K562 (cell line): Measurements from ENCODE around the gene UHRF1. TPM values are rescaled to one million over a fixed set of nuclear protein-coding genes. Genes with fewer than 3 reads are reported as not detected.

Experiments
- ATAC-seq: fragments of 200-7000 bp; cut with Tn5 transposase; 3 replicates; pipeline ENCODE4 v1.9.1; 2020; ENCODE audit warnings: moderate library complexity
- Bru-seq: library from RNA; stranded (reverse); fragments of 400-500 nt; gene quantifications from one replicate; lab custom pipeline; 2021; lab: Mats Ljungman, UMichigan
- BruChase-seq, 2 experiments: library from RNA; stranded (reverse); fragments of 400-500 nt; gene quantifications; one replicate each; lab custom pipeline; 2021; lab: Mats Ljungman, UMichigan
- BruUV-seq: library from RNA; stranded (reverse); fragments of 400-500 nt; replicated peaks from 2 replicates; lab custom pipeline; 2021; lab: Mats Ljungman, UMichigan
- CTCF ChIA-PET: fragments of 300-600 bp; formaldehyde crosslinking; extraction: SDS; loops from one replicate; lab custom pipeline; 2021; ENCODE audit warnings: low intra/inter-chr PET ratio; lab: Yijun Ruan, JAX
- POLR2A ChIA-PET: fragments of 300-600, 350-650 bp; sonication (Branson Sonifier 250); formaldehyde crosslinking; extraction: SDS; loops from one replicate; lab custom pipeline; 2021; ENCODE audit warnings: antibody characterized with exemption, inconsistent platforms; lab: Yijun Ruan, JAX
- DNase-seq, 4 experiments: peaks; one replicate each; pipeline versions ENCODE4 v3.0.0 to v3.0.0-alpha.2; 2011 to 2018; ENCODE audit warnings: low spot score in 3 of 4, mixed read lengths in 3 of 4; ENCODE audit errors: extremely low read depth in 1 of 4
- FAIRE-seq: peaks from 2 replicates; lab custom pipeline; 2011; peaks lifted over from hg19 to GRCh38; lab: Jason Lieb, UNC
- H2AFZ ChIP-seq: 2 replicates; pipeline ENCODE4 v1.6.0; 2011; ENCODE audit warnings: low read depth, low read length, control low read depth, inconsistent platforms
- H3K27ac ChIP-seq: fragments of 200-600 bp; 3 replicates; pipeline ENCODE4 v1.8.0; 2011; ENCODE audit warnings: low read depth, mild to moderate bottlenecking, control low read depth, inconsistent platforms, low read length, moderate library complexity, mixed read lengths; ENCODE audit errors: extremely low read depth
- H3K27me3 ChIP-seq, 2 experiments: fragments of 300-600 bp in 1 of 2; 2 replicates in 1 of 2; 3 replicates in 1 of 2; pipeline versions ENCODE4 v1.6.0 to v1.8.0; 2011; ENCODE audit warnings: inconsistent platforms in 2 of 2, low read length in 2 of 2, mild to moderate bottlenecking in 1 of 2, mixed read lengths in 1 of 2, moderate library complexity in 1 of 2; ENCODE audit not compliant: control insufficient read depth in 2 of 2, insufficient read depth in 2 of 2
- H3K36me3 ChIP-seq: fragments of 300-600 bp; 3 replicates; pipeline ENCODE4 v1.8.0; 2011; ENCODE audit warnings: mild to moderate bottlenecking, low read length, inconsistent platforms; ENCODE audit not compliant: control insufficient read depth, insufficient read depth
- H3K4me1 ChIP-seq, 2 experiments: fragments of 200-600 bp in 1 of 2; replicated peaks in 1 of 2; 2 replicates in 1 of 2; 3 replicates in 1 of 2; pipeline versions ENCODE4 v1.5.1 to v1.8.0; 2011; ENCODE audit warnings: inconsistent platforms in 2 of 2, low read length in 2 of 2, mild to moderate bottlenecking in 1 of 2, mixed read lengths in 1 of 2, moderate library complexity in 1 of 2; ENCODE audit not compliant: control insufficient read depth in 2 of 2, insufficient read depth in 2 of 2
- H3K4me2 ChIP-seq: 2 replicates; pipeline ENCODE4 v1.6.1; 2011; ENCODE audit warnings: low read length, control low read depth, inconsistent platforms, mixed read lengths; ENCODE audit not compliant: insufficient read depth
- H3K4me3 ChIP-seq: fragments of 200-600 bp; sonication (generic), shearing (Covaris generic); 2 replicates; pipeline ENCODE4 v1.5.1; 2016; ENCODE audit warnings: control low read depth, inconsistent platforms
- H3K79me2 ChIP-seq: fragments of 200-600 bp; 3 replicates; pipeline ENCODE4 v1.8.0; 2011; ENCODE audit warnings: low read length, inconsistent platforms; ENCODE audit not compliant: control insufficient read depth, insufficient read depth
- H3K9ac ChIP-seq, 2 experiments: 2 replicates each; pipeline versions ENCODE4 v1.6.0 to v1.6.1; 2011; ENCODE audit warnings: low read depth in 2 of 2, low read length in 2 of 2, control low read depth in 1 of 2, inconsistent platforms in 1 of 2, mild to moderate bottlenecking in 1 of 2, mixed read lengths in 1 of 2; ENCODE audit not compliant: insufficient read depth in 1 of 2
- H3K9me1 ChIP-seq: one replicate; pipeline ENCODE4 v1.6.0; 2011; ENCODE audit warnings: inconsistent platforms, mild to moderate bottlenecking, low read length, moderate library complexity; ENCODE audit not compliant: control insufficient read depth, insufficient read depth
- H3K9me3 ChIP-seq: replicated peaks from 2 replicates; pipeline ENCODE4 v1.5.1; 2011; ENCODE audit warnings: low read depth, low read length, inconsistent platforms; ENCODE audit not compliant: control insufficient read depth, insufficient read depth
- H4K20me1 ChIP-seq: replicated peaks from 2 replicates; pipeline ENCODE4 v1.6.1; 2011; ENCODE audit warnings: low read length, inconsistent platforms, mixed read lengths; ENCODE audit not compliant: control insufficient read depth, insufficient read depth
- DNMT1 ChIP-seq: fragments of 450-650 bp; IDR thresholded peaks from 2 replicates; pipeline ENCODE4 v1.6.1; 2016; ENCODE audit warnings: antibody characterized with exemption, mild to moderate bottlenecking
- ELF1 ChIP-seq: fragments of 200-800 bp; sonication (Bioruptor generic); IDR thresholded peaks from 2 replicates; pipeline ENCODE4 v1.6.1; 2016; ENCODE audit warnings: missing genetic modification characterization, missing compliant biosample characterization
- EP400 ChIP-seq: fragments of 450-650 bp; IDR thresholded peaks from 2 replicates; pipeline ENCODE4 v1.6.1; 2017; ENCODE audit warnings: antibody characterized with exemption, mild to moderate bottlenecking, moderate library complexity
- FOSL1 ChIP-seq: fragments of 200-800 bp; sonication (Bioruptor generic); conservative IDR thresholded peaks from 2 replicates; pipeline ENCODE4 v1.6.1; 2016; ENCODE audit warnings: missing genetic modification characterization, missing compliant biosample characterization
- GTF2F1 ChIP-seq: IDR thresholded peaks from 2 replicates; pipeline ENCODE4 v1.6.1; 2011; ENCODE audit warnings: low read depth, low read length, improper control_type of control experiment
- HMG20A ChIP-seq: fragments of 450-650 bp; formaldehyde crosslinking; conservative IDR thresholded peaks from 2 replicates; pipeline ENCODE4 v1.4.0; 2020; ENCODE audit warnings: mild to moderate bottlenecking, mixed read lengths
- NFE2L1 ChIP-seq: fragments of 450-650 bp; IDR thresholded peaks from 2 replicates; pipeline ENCODE4 v1.6.1; 2016; ENCODE audit warnings: missing genetic modification characterization, low read depth, mild to moderate bottlenecking, missing compliant biosample characterization, moderate library complexity, borderline replicate concordance
- STAT5B ChIP-seq: fragments of 250-450 bp; sonication (Bioruptor Pico); IDR thresholded peaks from 2 replicates; pipeline ENCODE4 v1.8.0; 2021; ENCODE audit warnings: mild to moderate bottlenecking, inconsistent platforms
- TARDBP ChIP-seq: fragments of 450-650 bp; IDR thresholded peaks from 2 replicates; pipeline ENCODE4 v1.6.1; 2016
- YBX1 ChIP-seq: fragments of 450-650 bp; IDR thresholded peaks from 2 replicates; pipeline ENCODE4 v1.7.1; 2016; ENCODE audit warnings: mild to moderate bottlenecking
- ZNF140 ChIP-seq: fragments of 250-450 bp; sonication (Bioruptor Pico); IDR thresholded peaks from 2 replicates; pipeline ENCODE4 v1.8.0; 2021; ENCODE audit warnings: moderate library complexity, mild to moderate bottlenecking, inconsistent platforms
- WGBS: fragments of 100-300 bp; shearing (Covaris generic); methylation state at CpG from one replicate; pipeline ENCODE4 v1.1.6; 2016; ENCODE audit warnings: low coverage, mixed read lengths; ENCODE audit not compliant: insufficient coverage; ENCODE audit errors: missing lambda C conversion rate; 5-methylcytosine and 5-hydroxymethylcytosine counted together
- in situ Hi-C: fragments of 300-500 bp; cut with MboI; formaldehyde crosslinking; loops from 4 replicates; pipeline ENCODE4 v1.15.0; 2018; ENCODE audit warnings: inconsistent platforms, mixed read lengths
- intact Hi-C: fragments of 100-400 bp; cut with micrococcal nuclease; formaldehyde crosslinking; loops from 2 replicates; pipeline ENCODE4 v1.14.2; 2022
- long read RNA-seq, 3 experiments: library from polyadenylated mRNA in 2 of 3; library from RNA in 1 of 3; unstranded in 2 of 3; stranded (forward) in 1 of 3; transcript quantifications; one replicate each; pipeline ENCODE4 v2.0.0, GENCODE V29; 2019 to 2022
- polyA minus RNA-seq, 3 experiments: library from RNA; depleted of rRNA, polyadenylated mRNA; stranded (reverse); fragments of >200 nt; gene quantifications; 2 replicates each; pipeline ENCODE4 v1.2.3, GENCODE V29; 2011
- polyA plus RNA-seq, 8 experiments: library from polyadenylated mRNA; depleted of rRNA in 4 of 8; stranded (reverse) in 5 of 8; unstranded in 3 of 8; fragments of >200 nt; fragmentation: Nextera tagmentation in 2 of 8; fragmentation: Illumina TruSeq in 1 of 8; extraction: Ambion mirVana in 2 of 8; extraction: Trizol in 1 of 8; gene quantifications; 2 replicates each; pipeline versions ENCODE4 v1.2.1 to v1.2.3, GENCODE V29; 2011 to 2014; ENCODE audit warnings: inconsistent platforms in 1 of 8, missing spikeins in 1 of 8
- total RNA-seq, 7 experiments: library from RNA; depleted of rRNA in 6 of 7; stranded (reverse); fragments of >200 nt in 6 of 7; fragmentation: Illumina TruSeq in 2 of 7; extraction: Trizol in 2 of 7; gene quantifications; 2 replicates each; pipeline versions ENCODE4 v1.2.1 to v1.2.3, GENCODE V29; 2011 to 2021; ENCODE audit warnings: low replicate concordance in 1 of 7
- TF ChIP-seq, protein P1 (sequence below): fragments of 200-800 bp; sonication (Bioruptor generic); IDR thresholded peaks from 2 replicates; pipeline ENCODE4 v1.6.1; 2017; ENCODE audit warnings: missing genetic modification characterization, missing compliant biosample characterization
- TF ChIP-seq, protein P2 (sequence below): sonication (generic); formaldehyde crosslinking; IDR thresholded peaks from 2 replicates; pipeline ENCODE4 v1.8.1; 2023; ENCODE audit warnings: mild to moderate bottlenecking, missing genetic modification reagents

Gene UHRF1
- 18.6 and 36.9 TPM in 2 replicates for total RNA-seq (2011; cell fraction: chromatin; rRNA removed; ENCODE audit: low replicate concordance)
- total RNA-seq (2011; cell fraction: nucleolus; rRNA removed) = 23.3 and 25.5 TPM in 2 replicates
- total RNA-seq (2011; cell fraction: nucleoplasm; rRNA removed) = 15.3 and 17.0 TPM in 2 replicates
- 65.5 and 73.3 TPM in 2 replicates for total RNA-seq (2014; rRNA removed)
- 16.8 and 17.7 TPM in 2 replicates for total RNA-seq (2014; rRNA removed; fragmentation: Illumina TruSeq; extraction: Trizol)
- total RNA-seq (2015; rRNA removed; fragmentation: Illumina TruSeq; extraction: Trizol) = 42.3 and 42.6 TPM in 2 replicates
- total RNA-seq (2021) = 91.4 and 101 TPM in 2 replicates
- polyA plus RNA-seq (2011; rRNA removed) = 8.7 and 16.7 TPM in 2 replicates
- polyA plus RNA-seq (2011; cell fraction: cytosol; rRNA removed) = 8.1 and 14.0 TPM in 2 replicates
- polyA plus RNA-seq (2011; cell fraction: nucleus; rRNA removed) = 20.9 and 30.2 TPM in 2 replicates
- polyA plus RNA-seq (2012) = 23.4 and 46.2 TPM in 2 replicates
- 30.9 and 49.5 TPM in 2 replicates for polyA plus RNA-seq (2014; fragmentation: Illumina TruSeq; extraction: Trizol)
- 10 to 100 TPM in 1 of 2 experiments, 1 to 10 TPM in 1; 6.0 to 14.2 TPM for polyA plus RNA-seq (2014; fragmentation: Nextera tagmentation; extraction: Ambion mirVana)
- polyA plus RNA-seq (2014; rRNA removed) = 44.0 and 47.4 TPM in 2 replicates
- polyA minus RNA-seq (2011; rRNA and poly(A)+ RNA removed) = 8.0 and 10.3 TPM in 2 replicates
- polyA minus RNA-seq (2011; cell fraction: cytosol; rRNA and poly(A)+ RNA removed) = 14.2 and 19.1 TPM in 2 replicates
- 8.3 and 9.4 TPM in 2 replicates for polyA minus RNA-seq (2011; cell fraction: nucleus; rRNA and poly(A)+ RNA removed)
- percentile 66 among the genes with signal in this experiment for Bru-seq, nascent RNA
- percentile 66 among the genes with signal in this experiment for BruChase-seq, experiment 1, labeled RNA remaining after a 2-hour chase
- BruChase-seq, experiment 2, labeled RNA remaining after a 6-hour chase = percentile 70 among the genes with signal in this experiment
- long read RNA-seq, experiment 1, transcript UHRF1-206 (16 exons, 3,230 nt) = minor isoform, 11 of 542 reads
- long read RNA-seq, experiment 1, transcript UHRF1-203 (17 exons, 2,651 nt) = major isoform, 171 of 542 reads
- long read RNA-seq, experiment 1, transcript UHRF1-205 (17 exons, 3,965 nt) = minor isoform, 135 of 542 reads
- long read RNA-seq, experiment 1, partial matches to known transcripts = 184 of 542 reads
- long read RNA-seq, experiment 1, other reads (novel, unspliced or antisense) = 39 of 542 reads
- long read RNA-seq, experiment 2, transcript UHRF1-205 (17 exons, 3,965 nt) = major isoform, 7 of 27 reads
- long read RNA-seq, experiment 2, partial matches to known transcripts = 8 of 27 reads
- long read RNA-seq, experiment 2, other reads (novel, unspliced or antisense) = 11 of 27 reads
- long read RNA-seq, experiment 3, transcript UHRF1-205 (17 exons, 3,965 nt) = major isoform, 13 of 35 reads
- long read RNA-seq, experiment 3, partial matches to known transcripts = 11 of 35 reads
- long read RNA-seq, experiment 3, other reads (novel, unspliced or antisense) = 8 of 35 reads

DNA sequence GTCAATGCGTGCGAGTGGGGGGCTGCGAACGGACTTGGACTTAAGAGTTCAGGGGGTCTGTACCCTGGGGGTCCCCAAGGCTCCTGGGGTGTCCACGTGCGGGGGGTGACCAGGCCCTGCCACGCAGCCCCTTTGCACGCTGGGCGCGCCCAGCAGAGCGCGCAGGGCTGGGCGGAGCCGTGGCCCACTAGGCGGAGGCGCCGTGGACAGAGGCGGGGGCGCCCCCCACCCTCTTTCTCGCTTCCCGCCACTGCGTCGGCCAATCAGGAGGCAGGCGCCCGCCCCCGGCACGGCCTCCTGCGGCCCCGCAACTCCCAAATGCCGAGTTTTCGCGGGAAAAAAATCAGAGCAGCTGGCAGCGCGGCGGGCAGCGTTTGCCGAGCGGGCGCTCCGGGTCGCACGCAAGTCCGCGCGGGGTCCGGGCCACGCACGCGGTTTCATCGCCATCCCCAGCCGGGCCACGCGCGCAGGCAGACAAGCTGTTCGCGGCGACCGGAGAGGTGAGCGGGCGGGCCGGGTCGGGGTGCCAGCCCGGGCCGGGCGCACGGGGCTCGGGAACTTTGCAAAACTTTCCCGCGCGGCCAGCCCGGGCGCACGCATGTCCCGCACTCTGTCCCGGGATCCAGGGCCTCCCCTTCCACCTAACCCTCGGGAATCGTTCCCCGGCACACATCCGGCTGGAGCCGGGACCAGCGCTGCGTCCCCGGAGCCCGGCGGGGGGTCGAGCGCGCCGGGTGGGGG is at the start of gene UHRF1:
Gene UHRF1 (plus strand): TSS at position 346 of the 741 bp plus-strand sequence. CDS start 1,385 bp downstream, outside the sequence.
- Histone ChIP-seq H3K9me3 (no peaks in the 10 kb centered on the region), H3K4me3 (peak within 1 kb of the TSS; percentile 93), H3K9ac (peak within 1 kb of the TSS; percentile 75 to 93), H3K4me2 (peak within 1 kb of the TSS; percentile 90), H3K27me3 (no peaks in the 10 kb centered on the region), H3K27ac (peak within 1 kb of the TSS; percentile 87), H3K4me1 (peaks cover 27 to 39% of the 10 kb centered on the region in 2 experiments), H3K79me2 (peaks cover 44% of the 10 kb centered on the region), H2AFZ (peak within 1 kb of the TSS; percentile 90), H4K20me1 (no peaks in the 10 kb centered on the region), H3K36me3 (peaks cover 37% of the 10 kb centered on the region), H3K9me1 (no peaks in the 10 kb centered on the region)
- intact Hi-C loops (no loop called here), in situ Hi-C loops (no loop called here)
- FAIRE-seq = no peak
- POLR2A ChIA-PET = interaction anchor here (0.7 kb wide), 1 partner anchor 67 kb away, joined by 3 read pairs; no protein-coding TSS in a partner anchor
- CTCF ChIA-PET = interaction anchor here (1.6 kb wide), 1 partner anchor 37 kb away, joined by 4 read pairs; no protein-coding TSS in a partner anchor
- BruUV-seq = TSS peak; percentile 76
- DNase-seq = peak; percentile 86 to 94 (median 92)
- peak; percentile 84 for ATAC-seq
- WGBS = 6% methylated on average over 39 of the region's 89 CpGs
- TF ChIP-seq, protein P1, sequence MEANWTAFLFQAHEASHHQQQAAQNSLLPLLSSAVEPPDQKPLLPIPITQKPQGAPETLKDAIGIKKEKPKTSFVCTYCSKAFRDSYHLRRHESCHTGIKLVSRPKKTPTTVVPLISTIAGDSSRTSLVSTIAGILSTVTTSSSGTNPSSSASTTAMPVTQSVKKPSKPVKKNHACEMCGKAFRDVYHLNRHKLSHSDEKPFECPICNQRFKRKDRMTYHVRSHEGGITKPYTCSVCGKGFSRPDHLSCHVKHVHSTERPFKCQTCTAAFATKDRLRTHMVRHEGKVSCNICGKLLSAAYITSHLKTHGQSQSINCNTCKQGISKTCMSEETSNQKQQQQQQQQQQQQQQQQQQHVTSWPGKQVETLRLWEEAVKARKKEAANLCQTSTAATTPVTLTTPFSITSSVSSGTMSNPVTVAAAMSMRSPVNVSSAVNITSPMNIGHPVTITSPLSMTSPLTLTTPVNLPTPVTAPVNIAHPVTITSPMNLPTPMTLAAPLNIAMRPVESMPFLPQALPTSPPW (CRISPR knock-in tag) = no peak
- no peak for TF ChIP-seq YBX1
- TF ChIP-seq FOSL1 = no peak
- TF ChIP-seq EP400 = peak; percentile 57; the same call in 1 of the 2 replicates
- TF ChIP-seq ELF1 (tag) = no peak
- no peak for TF ChIP-seq ZNF140 (CRISPR knock-in tag)
- TF ChIP-seq, protein P2, sequence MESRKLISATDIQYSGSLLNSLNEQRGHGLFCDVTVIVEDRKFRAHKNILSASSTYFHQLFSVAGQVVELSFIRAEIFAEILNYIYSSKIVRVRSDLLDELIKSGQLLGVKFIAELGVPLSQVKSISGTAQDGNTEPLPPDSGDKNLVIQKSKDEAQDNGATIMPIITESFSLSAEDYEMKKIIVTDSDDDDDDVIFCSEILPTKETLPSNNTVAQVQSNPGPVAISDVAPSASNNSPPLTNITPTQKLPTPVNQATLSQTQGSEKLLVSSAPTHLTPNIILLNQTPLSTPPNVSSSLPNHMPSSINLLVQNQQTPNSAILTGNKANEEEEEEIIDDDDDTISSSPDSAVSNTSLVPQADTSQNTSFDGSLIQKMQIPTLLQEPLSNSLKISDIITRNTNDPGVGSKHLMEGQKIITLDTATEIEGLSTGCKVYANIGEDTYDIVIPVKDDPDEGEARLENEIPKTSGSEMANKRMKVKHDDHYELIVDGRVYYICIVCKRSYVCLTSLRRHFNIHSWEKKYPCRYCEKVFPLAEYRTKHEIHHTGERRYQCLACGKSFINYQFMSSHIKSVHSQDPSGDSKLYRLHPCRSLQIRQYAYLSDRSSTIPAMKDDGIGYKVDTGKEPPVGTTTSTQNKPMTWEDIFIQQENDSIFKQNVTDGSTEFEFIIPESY (CRISPR knock-in tag) = no peak; the same call in 1 of the 2 replicates
- TF ChIP-seq NFE2L1 (tag) = no peak
- TF ChIP-seq STAT5B (CRISPR knock-in tag) = no peak
- TF ChIP-seq HMG20A = no peak
- no peak for TF ChIP-seq GTF2F1
- TF ChIP-seq TARDBP = 0 out of 2 replicates have a peak, but pooled peaks have one; percentile 14
- TF ChIP-seq DNMT1 = no peak
